Fibroblast of pulmonary artery (primary cell): ENCODE measurements around the gene CYP2D6.
"Not testable (repeated sequence)": the region's sequence is repeated elsewhere in the genome, so short reads cannot be mapped to it uniquely, and the experiment has no call there.

Source experiments
- DNase-seq: peaks from one replicate; pipeline ENCODE4 v3.0.0-alpha.2; 2010; ENCODE audit warnings: low read depth
- H3K4me3 ChIP-seq: replicated peaks from 2 replicates; pipeline ENCODE4 v1.5.1; 2011; ENCODE audit warnings: low read depth, mild to moderate bottlenecking, control low read depth, low read length, moderate library complexity
- TF ChIP-seq, protein P1 (sequence below): IDR thresholded peaks from 2 replicates; pipeline ENCODE4 v1.5.1; 2011; ENCODE audit warnings: mild to moderate bottlenecking, control low read depth, low read length, inconsistent platforms; ENCODE audit errors: missing control alignments

CYP2D6 gene

DNA sequence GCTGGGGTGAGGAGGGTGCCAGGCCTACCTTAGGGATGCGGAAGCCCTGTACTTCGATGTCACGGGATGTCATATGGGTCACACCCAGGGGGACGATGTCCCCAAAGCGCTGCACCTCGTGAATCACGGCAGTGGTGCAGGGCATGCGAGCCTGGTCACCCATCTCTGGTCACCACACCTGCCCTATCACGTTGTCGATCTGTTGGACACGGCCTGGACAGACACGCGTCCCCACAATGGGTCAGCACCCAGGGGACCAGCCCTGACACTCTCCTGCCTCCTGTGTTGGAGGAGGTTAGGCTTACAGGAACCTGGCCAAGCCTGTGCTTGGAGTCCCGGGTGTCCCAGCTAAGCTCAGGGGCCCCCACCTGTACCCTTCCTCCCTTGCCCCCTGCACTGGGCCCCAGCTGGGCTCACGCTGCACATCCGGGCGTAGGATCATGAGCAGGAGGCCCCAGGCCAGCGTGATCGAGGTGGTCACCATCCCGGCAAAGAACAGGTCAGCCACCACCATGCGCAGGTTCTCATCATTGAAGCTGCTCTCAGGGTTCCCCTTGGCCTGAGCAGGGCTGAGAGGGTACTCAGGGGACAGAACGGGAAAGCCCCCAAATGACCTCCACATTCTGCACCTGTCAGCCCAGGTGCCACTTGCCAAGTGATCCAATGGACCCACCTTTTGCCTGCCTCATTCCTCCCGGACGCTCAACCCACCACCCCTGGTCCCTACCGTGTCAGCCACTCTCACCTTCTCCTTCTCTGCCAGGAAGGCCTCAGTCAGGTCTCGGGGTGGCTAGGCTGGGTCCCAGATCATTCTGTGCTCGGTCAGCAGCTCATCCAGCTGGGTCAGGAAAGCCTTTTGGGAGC lies 20.3 kb upstream of the CYP2D6 start:
- no peak for DNase-seq
- H3K4me3 ChIP-seq: no peak overlapping the region
- TF ChIP-seq, protein P1, sequence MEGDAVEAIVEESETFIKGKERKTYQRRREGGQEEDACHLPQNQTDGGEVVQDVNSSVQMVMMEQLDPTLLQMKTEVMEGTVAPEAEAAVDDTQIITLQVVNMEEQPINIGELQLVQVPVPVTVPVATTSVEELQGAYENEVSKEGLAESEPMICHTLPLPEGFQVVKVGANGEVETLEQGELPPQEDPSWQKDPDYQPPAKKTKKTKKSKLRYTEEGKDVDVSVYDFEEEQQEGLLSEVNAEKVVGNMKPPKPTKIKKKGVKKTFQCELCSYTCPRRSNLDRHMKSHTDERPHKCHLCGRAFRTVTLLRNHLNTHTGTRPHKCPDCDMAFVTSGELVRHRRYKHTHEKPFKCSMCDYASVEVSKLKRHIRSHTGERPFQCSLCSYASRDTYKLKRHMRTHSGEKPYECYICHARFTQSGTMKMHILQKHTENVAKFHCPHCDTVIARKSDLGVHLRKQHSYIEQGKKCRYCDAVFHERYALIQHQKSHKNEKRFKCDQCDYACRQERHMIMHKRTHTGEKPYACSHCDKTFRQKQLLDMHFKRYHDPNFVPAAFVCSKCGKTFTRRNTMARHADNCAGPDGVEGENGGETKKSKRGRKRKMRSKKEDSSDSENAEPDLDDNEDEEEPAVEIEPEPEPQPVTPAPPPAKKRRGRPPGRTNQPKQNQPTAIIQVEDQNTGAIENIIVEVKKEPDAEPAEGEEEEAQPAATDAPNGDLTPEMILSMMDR: no peak

DNA sequence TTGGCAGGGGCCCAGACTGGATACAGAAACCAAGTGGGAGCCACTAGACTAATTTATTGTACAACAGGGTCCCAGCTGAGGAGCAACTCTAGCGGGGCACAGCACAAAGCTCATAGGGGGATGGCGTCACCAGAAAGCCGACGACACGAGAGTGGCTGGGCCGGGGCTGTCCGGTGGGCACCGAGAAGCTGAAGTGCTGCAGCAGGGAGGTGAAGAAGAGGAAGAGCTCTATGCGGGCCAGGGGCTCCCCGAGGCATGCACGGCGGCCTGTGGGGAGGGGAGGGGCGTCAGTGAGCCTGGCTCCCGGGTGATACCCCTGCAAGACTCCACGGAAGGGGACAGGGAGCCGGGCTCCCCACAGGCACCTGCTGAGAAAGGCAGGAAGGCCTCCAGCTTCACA lies 19.2 kb upstream of the CYP2D6 start:
- DNase-seq, H3K4me3 ChIP-seq: not testable (repeated sequence)

DNA sequence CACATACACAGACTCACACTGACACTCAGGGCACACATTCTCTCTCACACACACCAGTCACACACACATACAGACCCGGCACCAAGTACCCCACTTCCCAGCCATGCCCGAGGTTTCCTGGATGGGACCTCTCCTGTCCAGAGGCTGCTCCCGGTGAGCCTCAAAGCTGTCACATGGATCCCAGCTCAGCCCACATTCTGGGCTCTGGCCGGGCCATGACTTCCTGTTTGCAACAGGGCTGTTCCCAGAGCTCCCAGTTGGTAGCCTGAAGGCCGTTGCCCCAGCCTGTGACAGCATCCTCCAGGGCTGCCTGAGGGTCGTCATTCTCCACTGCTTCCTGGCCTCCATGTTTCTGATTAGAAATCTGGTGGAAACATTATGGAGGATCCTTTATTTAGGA lies 14.6 kb upstream of the CYP2D6 start:
- no peak for DNase-seq
- TF ChIP-seq, protein P1: no peak
- H3K4me3 ChIP-seq: no peak overlapping the region

DNA sequence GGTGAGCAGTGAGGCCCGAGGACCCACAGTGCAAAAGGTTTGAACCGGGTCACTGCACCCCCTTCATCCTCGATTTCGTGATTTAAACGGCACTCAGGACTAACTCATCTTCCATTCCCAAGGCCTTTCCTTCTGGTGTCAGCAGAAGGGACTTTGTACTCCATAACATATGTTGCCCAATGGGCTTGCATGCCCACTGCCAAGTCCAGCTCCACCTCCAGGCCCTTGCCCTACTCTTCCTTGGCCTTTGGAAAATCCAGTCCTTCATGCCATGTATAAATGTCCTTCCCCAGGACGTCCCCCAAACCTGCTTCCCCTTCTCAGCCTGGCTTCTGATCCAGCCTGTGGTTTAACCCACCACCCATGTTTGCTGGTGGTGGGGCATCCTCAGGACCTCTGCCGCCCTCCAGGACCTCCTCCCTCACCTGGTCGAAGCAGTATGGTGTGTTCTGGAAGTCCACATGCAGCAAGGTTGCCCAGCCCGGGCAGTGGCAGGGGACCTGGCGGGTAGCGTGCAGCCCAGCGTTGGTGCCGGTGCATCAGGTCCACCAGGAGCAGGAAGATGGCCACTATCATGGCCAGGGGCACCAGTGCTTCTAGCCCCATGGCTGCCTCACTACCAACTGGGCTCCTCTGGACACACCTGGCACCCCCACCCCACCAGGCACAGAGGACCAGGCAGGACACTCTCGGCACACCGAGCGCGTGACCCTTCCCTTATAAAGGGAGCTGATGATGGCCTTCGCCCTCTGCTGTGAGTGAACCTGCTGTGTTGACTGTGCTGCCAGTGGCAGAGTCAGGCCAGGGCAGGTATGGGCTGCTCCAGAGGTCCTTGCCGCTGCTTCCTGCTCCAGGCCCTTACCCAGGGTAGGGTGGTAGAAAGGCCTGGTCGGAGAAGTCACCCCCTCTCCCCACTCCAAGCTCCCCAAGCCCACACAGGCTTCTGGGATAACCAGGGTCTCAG lies 13.5 kb upstream of the CYP2D6 start:
- H3K4me3 ChIP-seq: not testable (repeated sequence)

DNA sequence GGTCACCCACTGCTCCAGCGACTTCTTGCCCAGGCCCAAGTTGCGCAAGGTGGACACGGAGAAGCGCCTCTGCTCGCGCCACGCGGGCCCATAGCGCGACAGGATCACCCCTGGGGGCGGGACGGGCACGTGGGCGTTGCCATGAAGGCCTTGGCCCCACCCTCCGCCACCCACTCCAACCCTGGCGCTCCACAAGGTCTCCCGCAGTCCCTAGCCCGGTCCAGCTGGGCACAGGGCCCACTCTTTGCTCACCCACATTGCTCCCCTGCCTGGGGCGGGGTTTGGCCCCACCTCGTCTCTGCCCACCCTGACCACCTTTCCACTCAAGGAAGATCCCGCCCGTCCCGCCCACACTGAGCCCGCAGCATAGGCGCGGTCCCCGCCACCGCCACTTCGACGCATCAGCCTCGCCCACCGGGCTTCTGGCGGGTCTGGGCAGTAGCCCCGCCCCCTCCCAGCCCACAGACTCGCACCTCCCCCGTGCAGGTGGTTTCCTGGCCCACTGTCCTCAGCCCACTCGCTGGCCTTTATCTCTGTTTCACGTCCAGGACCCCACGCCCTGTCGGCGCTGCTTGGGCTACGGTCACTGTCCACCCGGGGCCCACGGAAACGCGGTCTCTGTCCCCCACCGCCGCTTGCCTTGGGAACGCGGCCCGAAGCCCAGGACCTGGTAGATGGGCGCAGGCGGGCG lies 12.3 kb upstream of the CYP2D6 start:
- TF ChIP-seq, protein P1: no peak
- H3K4me3 ChIP-seq: no peak overlapping the region
- DNase-seq: no peak

More for the DNA sequence above, 13.5 kb upstream of the CYP2D6 start:
- DNase-seq: not testable (repeated sequence)

DNA sequence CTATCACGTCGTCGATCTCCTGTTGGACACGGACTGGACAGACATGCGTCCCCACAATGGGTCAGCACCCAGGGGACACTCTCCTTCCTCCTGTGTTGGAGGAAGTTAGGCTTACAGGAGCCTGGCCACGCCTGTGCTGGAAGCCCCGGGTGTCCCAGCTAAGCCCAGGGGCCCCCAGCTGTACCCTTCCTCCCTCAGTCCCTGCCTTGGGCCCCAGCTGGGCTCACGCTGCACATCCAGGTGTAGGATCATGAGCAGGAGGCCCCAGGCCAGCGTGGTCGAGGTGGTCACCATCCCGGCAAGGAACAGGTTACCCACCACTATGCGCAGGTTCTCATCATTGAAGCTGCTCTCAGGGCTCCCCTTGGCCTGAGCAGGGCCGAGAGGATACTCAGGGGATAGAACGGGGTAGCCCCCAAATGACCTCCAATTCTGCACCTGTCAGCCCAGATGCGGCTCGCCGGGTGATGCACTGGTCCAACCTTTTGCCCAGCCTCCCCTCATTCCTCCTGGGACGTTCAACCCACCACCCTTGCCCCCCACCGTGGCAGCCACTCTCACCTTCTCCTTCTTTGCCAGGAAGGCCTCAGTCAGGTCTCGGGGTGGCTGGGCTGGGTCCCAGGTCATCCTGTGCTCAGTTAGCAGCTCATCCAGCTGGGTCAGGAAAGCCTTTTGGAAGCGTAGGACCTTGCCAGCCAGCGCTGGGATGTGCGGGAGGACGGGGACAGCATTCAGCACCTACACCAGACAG lies 10.9 kb upstream of the CYP2D6 start:
- DNase-seq, H3K4me3 ChIP-seq: not testable (repeated sequence)

DNA sequence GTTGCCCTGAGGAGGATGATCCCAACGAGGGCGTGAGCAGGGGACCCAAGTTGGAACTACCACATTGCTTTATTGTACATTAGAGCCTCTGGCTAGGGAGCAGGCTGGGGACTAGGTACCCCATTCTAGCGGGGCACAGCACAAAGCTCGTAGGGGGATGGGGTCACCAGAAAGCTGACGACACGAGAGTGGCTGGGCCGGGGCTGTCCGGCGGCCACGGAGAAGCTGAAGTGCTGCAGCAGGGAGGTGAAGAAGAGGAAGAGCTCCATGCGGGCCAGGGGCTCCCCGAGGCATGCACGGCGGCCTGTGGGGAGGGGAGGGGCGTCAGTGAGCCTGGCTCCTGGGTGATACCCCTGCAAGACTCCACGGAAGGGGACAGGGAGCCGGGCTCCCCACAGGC lies 9.5 kb upstream of the CYP2D6 start:
- DNase-seq: not testable (repeated sequence)

DNA sequence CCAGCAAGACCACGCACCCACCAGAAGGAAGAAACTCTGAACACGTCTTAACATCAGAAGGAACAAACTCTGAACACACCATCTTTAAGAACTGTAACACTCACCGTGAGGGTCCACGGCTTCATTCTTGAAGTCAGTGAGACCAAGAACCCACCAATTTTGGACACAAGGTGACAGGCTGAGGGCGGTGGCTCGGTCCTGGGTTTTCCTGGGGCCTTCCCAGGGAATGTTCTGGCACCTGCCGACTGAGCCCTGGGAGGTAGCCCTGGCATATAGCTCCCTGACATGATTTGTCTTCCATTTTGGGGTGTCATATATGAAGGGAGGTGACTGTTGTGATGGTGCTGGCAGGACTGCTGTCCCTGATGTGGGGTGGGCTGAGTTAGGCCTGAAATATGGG lies 8.9 kb upstream of the CYP2D6 start:
- DNase-seq, H3K4me3 ChIP-seq: not testable (repeated sequence)

More for the DNA sequence above, 9.5 kb upstream of the CYP2D6 start:
- not testable (repeated sequence) for H3K4me3 ChIP-seq

DNA sequence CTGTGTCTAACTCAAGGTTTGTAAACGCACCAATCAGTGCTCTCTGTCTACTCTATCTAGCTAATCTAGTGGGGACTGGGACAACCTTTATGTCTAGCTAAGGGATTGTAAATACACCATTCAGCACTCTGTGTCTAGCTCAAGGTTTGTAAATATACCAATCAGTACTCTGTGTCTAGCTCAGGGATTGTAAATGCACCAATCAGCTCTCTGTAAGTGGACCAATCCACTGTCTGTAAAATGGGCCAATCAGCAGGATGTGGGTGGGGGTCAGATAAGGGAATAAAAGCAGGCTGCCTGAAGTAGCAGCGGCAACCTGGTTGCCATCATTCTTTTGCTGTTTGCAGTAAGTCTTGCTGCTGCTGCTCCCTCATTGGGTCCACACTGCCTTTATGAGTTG lies 8.4 kb upstream of the CYP2D6 start:
- H3K4me3 ChIP-seq: no peak overlapping the region
- TF ChIP-seq, protein P1: no peak
- no peak for DNase-seq
